Frontal cortex (tissue), 4 donors: ENCODE measurements around the gene FBXW5. TPM values are rescaled to one million over a fixed set of nuclear protein-coding genes. Genes with fewer than 3 reads are reported as not detected.

Experiments used
- DNase-seq, 2 donors: peaks; one replicate each; pipeline ENCODE4 v3.0.0; 2012; ENCODE audit warnings: low spot score in 2 of 2
- FAIRE-seq: peaks from 2 replicates; lab custom pipeline; 2012; peaks lifted over from hg19 to GRCh38; lab: Jason Lieb, UNC
- total RNA-seq: library from RNA; depleted of rRNA; stranded (reverse); fragments of >200 nt; gene quantifications from one replicate; pipeline ENCODE4 v1.2.3, GENCODE V29; 2014
- donor health status: control.
- donor health status: control.
- donor health status: control.

The FBXW5 gene
- total RNA-seq, 1 donor from 2014 or later, result 62.4 TPM

DNA sequence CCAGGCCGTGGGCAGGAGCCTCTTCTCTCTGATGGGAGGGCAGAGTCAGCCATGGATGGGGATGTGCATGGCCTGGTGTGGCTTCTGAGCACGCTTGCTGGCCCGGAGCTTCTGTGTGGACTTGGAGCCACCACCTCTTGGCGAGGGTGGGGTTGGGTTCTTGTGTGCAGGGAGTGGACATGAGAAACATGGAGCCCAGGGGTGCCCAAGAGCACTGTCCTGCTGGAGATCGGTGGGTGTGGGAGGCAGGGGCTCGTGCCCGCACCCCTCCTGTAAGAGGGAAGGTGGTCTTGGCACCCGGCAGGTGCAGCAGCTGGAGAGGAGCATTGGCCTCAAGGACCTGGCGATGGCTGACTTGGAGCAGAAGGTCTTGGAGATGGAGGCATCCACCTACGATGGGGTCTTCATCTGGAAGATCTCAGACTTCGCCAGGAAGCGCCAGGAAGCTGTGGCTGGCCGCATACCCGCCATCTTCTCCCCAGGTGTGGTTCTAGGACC lies 23.8 kb downstream of the FBXW5 start:
- DNase-seq (no peak), FAIRE-seq (no peak)

DNA sequence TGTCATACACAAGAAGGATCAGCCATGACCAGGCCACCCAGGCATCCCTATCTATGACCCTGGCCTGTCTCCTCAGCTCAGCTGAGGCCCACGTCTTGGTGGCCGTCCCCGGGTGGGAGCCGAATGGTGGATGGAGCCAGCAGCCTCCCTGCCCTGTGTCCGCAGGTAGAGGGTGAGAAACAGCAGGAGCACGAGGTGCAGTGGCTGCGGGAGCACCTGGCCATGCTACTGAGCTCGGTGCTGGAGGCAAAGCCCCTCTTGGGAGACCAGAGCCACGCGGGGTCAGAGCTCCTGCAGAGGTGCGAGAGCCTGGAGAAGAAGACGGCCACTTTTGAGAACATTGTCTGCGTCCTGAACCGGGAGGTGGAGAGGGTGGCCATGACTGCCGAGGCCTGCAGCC lies 24.5 kb downstream of the FBXW5 start:
- FAIRE-seq (no peak), DNase-seq (no peak)

DNA sequence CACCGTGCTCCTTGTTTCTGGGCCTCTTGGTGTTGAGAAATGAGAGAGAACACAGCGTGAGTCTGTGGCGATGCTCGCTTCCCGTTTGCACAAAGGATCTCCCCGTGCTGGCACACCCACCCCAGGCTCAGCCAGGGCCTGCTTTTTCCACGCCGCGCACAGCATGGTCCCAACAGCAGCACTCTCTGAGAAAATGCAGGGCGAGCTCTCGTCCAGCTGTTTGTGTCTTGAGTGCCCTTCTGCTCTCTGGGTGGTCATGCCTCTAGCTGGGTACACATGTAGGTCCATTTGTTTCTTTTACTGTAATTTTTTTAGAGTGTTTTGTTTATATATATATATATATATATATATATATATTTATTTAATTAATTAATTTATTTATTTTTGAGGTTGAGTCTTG lies 26.6 kb downstream of the FBXW5 start:
- no peak for DNase-seq
- FAIRE-seq, result no peak

DNA sequence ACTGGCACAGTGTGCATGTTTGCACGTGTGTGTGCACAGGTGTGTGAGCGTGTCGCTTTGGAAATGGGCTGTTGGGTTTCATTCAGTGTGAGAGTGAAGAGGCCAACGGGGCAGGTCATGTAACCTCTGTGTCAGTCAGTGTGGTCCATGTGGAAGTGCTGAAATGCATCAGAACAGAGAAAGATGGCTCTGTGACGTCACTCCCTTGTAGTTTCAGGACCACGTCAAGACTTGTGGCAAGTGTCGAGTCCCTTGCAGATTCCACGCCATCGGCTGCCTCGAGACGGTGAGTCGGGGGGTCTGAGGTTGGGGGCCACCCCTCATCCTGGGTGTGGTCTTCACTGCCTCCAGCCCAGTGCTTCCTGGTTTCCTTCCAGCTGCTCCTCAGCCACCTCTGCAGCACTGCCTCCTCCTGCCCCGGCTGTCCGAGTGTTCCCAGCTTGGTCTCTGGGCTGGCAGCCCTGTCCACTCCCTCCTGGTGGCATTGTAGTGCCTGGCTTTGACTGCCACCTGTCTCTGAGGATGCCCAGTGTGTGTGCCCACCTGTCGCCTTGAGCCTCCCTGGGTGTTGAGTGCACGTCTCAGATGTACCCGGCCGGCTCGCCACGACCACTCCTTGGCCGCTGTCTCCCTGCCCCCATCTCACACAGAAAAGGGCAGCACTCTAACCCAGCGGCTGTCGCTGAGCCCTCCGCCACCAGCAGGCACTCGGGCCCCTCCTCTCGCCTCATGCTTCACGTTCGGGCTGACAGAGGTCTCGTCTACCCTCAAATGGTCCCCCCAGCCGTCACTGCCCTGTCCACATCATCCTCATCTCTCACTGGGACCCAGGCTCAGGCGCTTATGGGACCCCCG lies 28.0 kb downstream of the FBXW5 start:
- DNase-seq, result no peak
- FAIRE-seq, result no peak

DNA sequence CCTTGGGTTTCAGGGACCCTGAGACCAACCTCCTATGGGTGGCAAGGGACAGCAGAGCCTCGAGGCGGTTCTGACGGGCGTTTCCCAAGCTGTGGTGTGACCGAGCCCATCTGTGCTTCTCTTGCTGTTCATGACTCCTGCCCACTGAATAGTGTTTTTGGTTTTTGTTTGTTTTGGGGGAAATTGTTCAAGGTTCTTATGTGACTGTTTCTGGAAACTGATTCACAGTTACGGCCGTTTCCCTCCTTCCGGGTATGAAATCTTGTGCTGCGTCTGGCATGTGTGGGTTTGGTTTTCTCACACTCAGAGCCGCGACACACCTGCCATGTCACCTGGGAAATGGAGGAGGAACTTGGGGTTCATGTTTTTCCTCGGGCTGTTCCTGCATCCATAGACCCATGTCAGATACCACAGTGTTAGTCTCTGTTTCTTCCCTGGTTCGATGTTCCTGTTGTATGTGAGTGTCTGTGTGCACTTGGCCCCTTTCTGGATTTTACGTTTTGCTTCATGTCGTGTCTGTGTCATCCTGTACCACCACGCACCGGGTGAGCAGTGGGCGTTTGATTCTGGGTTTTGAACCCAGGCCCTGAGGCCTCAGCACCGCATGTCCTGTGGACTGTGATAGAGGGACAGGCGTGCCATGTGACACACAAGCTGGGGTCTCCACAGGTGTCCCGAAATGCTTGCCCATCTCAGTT lies 28.8 kb downstream of the FBXW5 start:
- FAIRE-seq, result no peak
- DNase-seq, result no peak

DNA sequence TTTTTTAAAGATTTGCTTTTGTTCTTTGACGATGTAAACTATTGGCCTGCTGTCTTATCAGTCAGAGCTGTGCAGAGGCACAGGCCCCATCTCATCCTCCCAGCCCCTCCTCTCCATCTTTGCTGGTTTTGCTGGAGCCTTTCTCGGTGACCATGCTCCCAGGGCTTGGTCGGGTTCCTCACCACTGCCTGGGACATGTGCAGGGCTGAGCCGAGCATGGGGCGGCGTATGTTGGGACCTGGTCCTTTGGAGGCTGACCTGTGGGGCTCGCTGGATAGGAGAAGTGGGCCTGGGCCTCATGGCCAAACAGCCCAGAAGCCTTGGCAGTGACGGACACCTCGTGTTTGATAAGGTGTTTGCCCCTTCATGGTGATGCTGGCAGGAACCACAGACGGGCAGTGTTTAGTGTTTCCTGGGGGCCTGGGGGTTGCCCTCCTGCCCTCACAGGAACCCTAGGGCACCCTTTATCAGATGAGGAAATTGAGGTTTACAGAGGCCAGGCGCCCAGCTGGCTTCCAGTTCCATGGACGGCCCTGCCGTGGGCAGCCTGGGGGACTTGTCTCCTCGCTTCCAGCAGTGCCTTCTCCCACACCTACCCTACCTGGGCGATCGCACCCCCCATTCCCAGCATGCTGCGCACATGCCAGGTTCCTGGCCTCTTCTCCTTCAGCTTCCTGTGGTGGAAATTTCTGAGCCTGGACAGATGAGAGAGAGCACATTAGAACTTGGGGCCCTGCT lies 30.7 kb downstream of the FBXW5 start:
- no peak for FAIRE-seq
- no peak for DNase-seq

DNA sequence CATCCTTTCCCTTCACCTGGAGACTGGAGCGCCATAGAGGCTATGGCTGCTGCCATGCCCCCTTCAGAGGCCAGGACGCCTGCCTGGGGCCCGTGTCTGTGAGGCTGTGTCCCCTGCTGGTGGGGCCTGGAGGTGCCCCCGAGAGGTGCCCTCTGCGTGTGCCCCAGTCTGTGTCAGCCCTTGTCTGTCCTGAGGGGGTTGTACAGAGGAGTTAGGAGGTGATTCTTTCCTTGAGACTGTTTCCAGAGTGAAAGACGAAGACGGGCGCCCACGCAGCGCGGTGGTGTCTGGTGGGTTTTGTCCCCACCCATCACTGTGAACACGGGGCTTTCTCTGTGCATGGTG lies 33.7 kb downstream of the FBXW5 start:
- DNase-seq, result no peak
- no peak for FAIRE-seq

DNA sequence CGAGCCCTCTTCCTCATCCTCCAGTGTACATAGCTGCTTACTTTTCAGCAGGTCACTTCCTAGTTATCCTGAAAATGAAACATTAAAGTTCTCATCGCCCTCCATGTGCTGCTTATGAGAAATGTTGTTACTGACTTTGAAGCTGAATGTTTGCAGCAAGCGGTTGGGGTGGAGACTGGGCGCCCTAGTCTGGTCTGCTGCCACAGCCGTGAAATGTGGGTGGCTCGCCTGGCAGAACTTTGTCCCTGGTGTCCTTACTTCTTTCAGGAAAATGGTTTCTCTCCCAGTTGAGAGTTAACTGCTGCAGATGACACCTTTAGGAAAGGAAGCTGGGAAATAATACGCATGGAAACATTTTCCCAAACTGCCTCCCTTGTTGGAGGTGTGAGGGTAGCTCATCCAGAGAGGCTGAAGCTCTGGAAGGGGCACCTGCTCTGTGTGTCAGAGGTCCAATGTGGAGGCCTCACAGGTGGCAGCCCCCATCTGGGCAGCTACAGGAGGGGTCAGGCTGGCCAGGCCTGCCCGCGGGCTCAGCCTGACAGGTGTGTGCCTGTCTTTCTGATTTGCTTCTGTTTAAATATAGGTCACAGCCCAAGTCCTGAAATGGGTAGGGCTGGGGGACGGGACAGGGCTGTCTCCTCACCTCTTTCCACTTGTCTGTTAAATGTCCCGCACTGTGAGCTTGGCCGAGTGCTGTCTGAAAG lies 34.2 kb downstream of the FBXW5 start:
- no peak for DNase-seq
- no peak for FAIRE-seq

DNA sequence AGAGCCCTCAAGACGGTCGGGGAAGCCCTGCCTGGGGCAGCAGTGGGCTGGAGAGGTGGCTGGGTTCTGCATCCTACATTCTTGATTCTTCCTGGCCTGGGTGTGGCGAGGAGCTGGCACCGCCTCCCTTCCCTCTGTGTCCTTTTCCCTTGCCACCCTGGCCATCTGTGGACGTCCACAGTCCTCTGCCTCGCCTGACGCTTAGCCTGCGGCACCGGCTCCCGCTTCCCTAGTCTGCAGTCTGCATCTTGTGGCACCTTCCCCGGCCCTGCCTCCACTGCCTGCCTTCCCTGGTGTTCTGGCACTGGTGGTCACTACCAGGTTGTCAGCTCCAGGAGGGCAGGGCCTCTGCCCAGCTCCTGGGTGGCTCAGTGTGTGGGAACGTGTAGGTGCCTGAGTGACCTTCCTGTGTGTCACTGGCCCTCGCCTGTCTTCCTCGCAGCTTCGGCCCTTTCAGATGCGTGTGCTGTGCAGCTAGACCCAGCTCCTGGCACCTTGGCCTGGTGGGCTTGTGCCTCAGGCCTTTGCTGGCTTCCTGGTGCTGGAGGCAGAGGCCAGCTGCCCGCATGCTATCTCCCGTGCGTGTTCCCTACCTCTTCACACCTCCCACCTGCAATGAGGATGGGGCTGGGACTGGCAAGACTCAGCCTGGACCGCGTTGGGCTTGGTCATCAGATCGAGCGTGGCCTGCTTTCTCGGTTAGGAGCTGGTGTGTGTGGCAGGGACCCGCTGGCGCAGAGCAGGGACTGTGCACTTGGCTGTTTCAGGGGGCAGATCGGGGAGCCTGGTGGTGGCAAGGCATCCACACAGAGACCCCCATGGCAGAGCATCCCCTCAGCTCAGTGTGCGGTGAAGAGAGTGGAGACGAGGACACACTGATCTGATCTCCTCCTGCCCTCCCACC lies 37.3 kb downstream of the FBXW5 start:
- no peak for FAIRE-seq
- DNase-seq, result no peak

DNA sequence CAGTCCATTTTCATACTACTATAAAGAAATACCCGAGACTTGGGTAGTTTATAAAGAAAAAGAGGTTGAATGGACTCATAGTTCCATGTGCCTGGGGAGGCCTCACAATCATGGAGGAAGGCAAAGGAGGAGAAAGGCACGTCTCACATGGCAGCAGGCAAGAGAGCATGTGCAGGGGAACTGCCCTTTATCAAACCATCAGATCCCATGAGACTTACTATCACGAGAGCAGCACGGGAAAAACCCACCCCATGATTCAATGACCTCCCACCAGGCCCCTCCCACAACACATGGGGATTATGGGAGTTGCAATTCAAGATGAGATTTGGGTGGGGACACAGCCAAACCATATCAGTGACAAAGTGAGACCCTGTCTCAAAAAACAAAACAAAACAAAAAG lies 38.3 kb downstream of the FBXW5 start:
- FAIRE-seq (no peak), DNase-seq (no peak)

DNA sequence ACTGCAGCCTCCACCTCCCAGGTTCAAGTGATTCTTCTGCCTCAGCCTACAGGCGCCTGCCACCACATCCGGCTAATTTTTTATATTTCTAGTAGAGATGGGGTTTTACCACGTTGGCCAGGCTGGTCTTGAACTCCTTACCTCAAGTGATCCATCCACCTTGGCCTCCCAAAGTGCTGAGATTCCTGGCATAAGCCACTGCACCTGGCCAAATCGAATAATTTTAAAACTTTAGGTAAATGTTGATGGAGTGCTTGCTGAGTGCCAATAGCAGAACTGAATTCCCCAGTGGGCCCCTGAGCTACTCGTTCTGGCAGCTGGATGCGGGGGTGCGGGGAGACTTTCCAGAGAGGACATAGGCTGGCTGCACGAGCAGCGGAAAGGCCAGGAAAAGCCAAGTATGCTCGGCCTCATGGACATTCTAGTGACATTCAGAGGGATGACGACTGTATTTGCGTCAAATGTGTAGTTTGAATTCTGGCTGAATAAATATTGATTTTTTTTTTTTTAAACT lies 41.4 kb downstream of the FBXW5 start:
- DNase-seq (no peak), FAIRE-seq (no peak)

DNA sequence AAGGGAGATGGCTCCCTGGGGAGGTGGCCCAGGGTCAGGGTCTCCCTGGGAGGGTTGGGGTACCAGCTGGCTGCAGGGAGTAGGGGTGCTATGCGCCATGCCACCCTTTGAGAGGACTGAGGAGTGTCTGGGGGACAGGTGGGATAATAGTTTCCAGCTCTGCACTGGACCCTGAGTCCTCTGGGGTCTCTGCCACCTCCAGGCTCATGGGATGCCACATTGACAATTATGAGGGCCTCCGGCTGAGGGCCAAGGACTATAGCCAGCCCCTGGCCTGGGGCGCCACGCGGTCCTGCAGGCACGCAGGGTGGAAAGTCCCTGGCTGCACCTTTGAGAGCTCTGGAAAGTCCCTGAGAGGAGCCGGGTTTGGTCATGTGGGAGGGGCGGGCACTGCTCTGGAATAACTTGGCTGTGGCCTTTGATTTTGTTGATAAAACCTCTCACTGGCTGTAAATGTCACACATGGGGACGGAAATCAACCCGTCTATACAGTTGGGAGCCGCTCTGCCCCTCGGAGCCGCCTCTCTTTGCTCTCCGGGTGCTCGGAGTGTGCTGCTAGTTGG lies 42.2 kb downstream of the FBXW5 start:
- DNase-seq (peak in 1 of 2 donors; percentile 57), FAIRE-seq (no peak)

DNA sequence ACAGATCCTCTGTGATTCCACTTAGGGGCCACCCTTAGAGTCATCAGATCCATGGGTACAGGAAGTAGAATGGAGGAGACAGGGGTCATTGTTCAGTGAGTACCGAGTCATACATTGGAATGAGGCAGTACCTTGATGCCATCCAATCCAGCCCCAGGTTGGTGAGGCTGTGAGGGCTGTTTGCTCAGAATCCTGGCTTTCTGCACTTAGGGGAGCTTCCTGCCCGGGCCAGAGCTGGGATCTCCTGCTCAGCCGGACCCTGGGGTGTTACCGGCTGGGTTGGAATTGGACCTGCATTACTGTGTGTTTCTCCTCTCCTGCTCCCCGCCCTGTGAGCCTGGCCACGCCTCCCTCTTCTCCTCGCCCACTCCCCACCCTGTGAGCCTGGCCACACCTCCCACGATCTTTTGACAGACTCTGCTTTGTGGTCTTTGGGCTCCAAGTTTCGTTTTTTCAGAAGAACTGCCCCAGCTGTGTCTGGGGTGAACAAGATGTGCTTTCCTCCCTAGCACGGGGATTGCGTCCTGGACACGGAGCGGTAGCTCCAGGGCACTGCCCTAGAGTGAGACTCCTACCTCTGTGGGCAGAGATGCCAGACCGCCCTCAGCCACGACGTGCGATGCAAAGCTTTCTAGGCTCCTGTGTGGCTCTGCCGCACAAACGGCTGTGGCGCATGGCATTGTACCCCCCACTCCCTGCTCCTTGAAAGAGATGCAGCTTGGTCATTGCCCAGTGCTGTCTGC lies 42.9 kb downstream of the FBXW5 start:
- DNase-seq (no peak), FAIRE-seq (no peak)

DNA sequence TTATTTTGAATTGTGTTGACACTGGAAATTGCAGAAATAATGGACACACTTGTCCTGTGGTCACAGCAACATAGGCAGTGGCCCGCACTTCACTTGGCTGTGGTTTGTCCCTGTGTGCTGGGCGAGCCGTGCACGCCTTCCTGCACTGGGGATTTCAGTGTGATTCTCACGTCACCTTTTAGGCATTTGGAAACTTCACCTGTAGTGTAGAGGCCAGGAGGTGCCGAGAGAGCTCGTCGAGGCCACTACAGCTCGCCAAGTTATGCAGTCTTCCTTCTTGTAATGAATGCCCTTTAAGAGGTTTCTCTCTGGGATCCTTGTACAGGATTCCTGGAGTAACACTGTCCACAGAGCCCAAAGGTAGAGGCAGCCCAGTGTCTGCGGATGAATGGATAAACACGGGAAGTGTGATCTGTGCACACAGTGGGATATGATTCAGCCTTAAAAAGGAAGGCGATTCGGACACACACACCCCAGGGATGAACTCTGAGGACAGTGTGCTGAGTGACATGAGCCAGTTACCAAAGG lies 43.5 kb downstream of the FBXW5 start:
- FAIRE-seq (no peak), DNase-seq (no peak)

DNA sequence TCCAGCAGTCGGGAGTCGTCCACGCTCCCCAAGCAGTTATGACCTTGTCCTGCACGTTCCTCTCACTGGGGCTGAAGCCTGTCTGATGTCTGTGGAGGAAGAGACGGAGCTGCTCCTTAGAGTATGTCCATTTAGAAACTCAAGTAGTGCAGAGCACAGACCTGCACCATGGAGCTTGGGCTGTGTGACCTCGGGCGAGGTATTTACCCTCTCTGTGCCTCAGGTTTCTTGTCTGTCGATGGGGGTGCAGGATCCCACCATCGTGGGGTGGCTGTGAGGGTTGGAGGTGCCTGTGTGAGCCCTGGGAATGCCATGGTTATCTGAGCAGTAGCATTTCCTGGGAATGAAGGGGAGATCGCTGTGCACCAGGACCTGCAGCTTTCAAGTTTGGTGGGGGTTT lies 44.0 kb downstream of the FBXW5 start:
- FAIRE-seq, result no peak
- no peak for DNase-seq

DNA sequence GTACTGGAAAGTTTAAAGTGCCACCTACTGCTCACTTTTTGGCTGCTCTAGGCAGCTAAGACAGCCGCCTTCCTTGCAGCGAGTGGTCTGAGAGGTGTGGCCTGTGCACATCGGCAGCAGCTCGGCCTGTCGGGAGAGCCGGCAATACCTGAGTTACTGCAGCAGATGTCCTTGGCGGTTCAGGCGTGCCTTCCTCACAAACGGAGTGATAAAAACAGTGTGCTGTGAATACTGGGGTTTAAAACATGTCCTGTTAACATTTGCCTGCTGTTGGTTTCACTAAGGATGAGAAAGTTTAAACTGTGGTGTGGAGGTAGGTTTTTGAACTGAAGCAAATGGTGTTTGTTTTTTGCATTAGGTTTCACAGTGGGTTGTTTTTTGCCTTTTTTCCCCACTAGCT lies 45.3 kb downstream of the FBXW5 start:
- FAIRE-seq (no peak), DNase-seq (no peak)

DNA sequence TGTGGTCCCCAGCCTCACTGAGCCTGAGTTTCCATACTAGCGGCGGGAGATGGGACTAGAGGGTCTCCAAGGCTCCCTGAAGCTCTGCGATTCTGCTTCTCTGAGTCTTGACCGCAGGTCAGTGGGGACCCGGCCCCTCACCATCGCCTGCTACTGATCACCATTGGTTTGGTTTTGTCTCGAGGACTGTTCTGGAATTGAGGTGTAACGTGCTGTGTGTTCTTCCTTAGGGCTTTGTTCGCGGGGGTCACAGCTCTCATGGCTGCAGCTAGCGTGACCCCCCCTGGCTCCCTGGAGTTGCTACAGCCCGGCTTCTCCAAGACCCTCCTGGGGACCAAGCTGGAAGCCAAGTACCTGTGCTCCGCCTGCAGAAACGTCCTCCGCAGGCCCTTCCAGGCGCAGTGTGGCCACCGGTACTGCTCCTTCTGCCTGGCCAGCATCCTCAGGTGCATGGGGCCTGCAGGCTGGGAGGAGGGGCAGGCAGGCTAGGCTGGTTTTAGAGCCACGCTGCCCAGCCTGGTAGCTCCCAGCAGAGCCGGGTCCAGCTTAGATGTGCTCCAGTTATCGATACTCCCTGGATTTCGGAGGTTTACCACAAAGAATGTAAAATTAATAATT lies 45.9 kb downstream of the FBXW5 start:
- FAIRE-seq (no peak), DNase-seq (no peak)
